K562 (cell line): ENCODE results near the gene BCAS1. TPM values are rescaled to one million over a fixed set of nuclear protein-coding genes. Genes with fewer than 3 reads are reported as not detected.
A peak's percentile ranks its signal among the peaks of the same experiment; 100 is the strongest.

Experiments used
- ATAC-seq: fragments of 200-7000 bp; cut with Tn5 transposase; 3 replicates; pipeline ENCODE4 v1.9.1; 2020; ENCODE audit warnings: moderate library complexity
- BruUV-seq: library from RNA; stranded (reverse); fragments of 400-500 nt; replicated peaks from 2 replicates; lab custom pipeline; 2021; lab: Mats Ljungman, UMichigan
- CTCF ChIA-PET: fragments of 300-600 bp; formaldehyde crosslinking; extraction: SDS; loops from one replicate; lab custom pipeline; 2021; ENCODE audit warnings: low intra/inter-chr PET ratio; lab: Yijun Ruan, JAX
- POLR2A ChIA-PET: fragments of 300-600, 350-650 bp; sonication (Branson Sonifier 250); formaldehyde crosslinking; extraction: SDS; loops from one replicate; lab custom pipeline; 2021; ENCODE audit warnings: antibody characterized with exemption, inconsistent platforms; lab: Yijun Ruan, JAX
- DNase-seq, 4 experiments: peaks; one replicate each; pipeline versions ENCODE4 v3.0.0 to v3.0.0-alpha.2; 2011 to 2018; ENCODE audit warnings: low spot score in 3 of 4, mixed read lengths in 3 of 4; ENCODE audit errors: extremely low read depth in 1 of 4
- FAIRE-seq: peaks from 2 replicates; lab custom pipeline; 2011; peaks lifted over from hg19 to GRCh38; lab: Jason Lieb, UNC
- H2AFZ ChIP-seq: 2 replicates; pipeline ENCODE4 v1.6.0; 2011; ENCODE audit warnings: low read depth, low read length, control low read depth, inconsistent platforms
- H3K27ac ChIP-seq: fragments of 200-600 bp; 3 replicates; pipeline ENCODE4 v1.8.0; 2011; ENCODE audit warnings: low read depth, mild to moderate bottlenecking, control low read depth, inconsistent platforms, low read length, moderate library complexity, mixed read lengths; ENCODE audit errors: extremely low read depth
- H3K27me3 ChIP-seq, 2 experiments: fragments of 300-600 bp in 1 of 2; 2 replicates in 1 of 2; 3 replicates in 1 of 2; pipeline versions ENCODE4 v1.6.0 to v1.8.0; 2011; ENCODE audit warnings: inconsistent platforms in 2 of 2, low read length in 2 of 2, mild to moderate bottlenecking in 1 of 2, mixed read lengths in 1 of 2, moderate library complexity in 1 of 2; ENCODE audit not compliant: control insufficient read depth in 2 of 2, insufficient read depth in 2 of 2
- H3K36me3 ChIP-seq: fragments of 300-600 bp; 3 replicates; pipeline ENCODE4 v1.8.0; 2011; ENCODE audit warnings: mild to moderate bottlenecking, low read length, inconsistent platforms; ENCODE audit not compliant: control insufficient read depth, insufficient read depth
- H3K4me1 ChIP-seq, 2 experiments: fragments of 200-600 bp in 1 of 2; replicated peaks in 1 of 2; 2 replicates in 1 of 2; 3 replicates in 1 of 2; pipeline versions ENCODE4 v1.5.1 to v1.8.0; 2011; ENCODE audit warnings: inconsistent platforms in 2 of 2, low read length in 2 of 2, mild to moderate bottlenecking in 1 of 2, mixed read lengths in 1 of 2, moderate library complexity in 1 of 2; ENCODE audit not compliant: control insufficient read depth in 2 of 2, insufficient read depth in 2 of 2
- H3K4me2 ChIP-seq: 2 replicates; pipeline ENCODE4 v1.6.1; 2011; ENCODE audit warnings: low read length, control low read depth, inconsistent platforms, mixed read lengths; ENCODE audit not compliant: insufficient read depth
- H3K4me3 ChIP-seq: fragments of 200-600 bp; sonication (generic), shearing (Covaris generic); 2 replicates; pipeline ENCODE4 v1.5.1; 2016; ENCODE audit warnings: control low read depth, inconsistent platforms
- H3K79me2 ChIP-seq: fragments of 200-600 bp; 3 replicates; pipeline ENCODE4 v1.8.0; 2011; ENCODE audit warnings: low read length, inconsistent platforms; ENCODE audit not compliant: control insufficient read depth, insufficient read depth
- H3K9ac ChIP-seq, 2 experiments: 2 replicates each; pipeline versions ENCODE4 v1.6.0 to v1.6.1; 2011; ENCODE audit warnings: low read depth in 2 of 2, low read length in 2 of 2, control low read depth in 1 of 2, inconsistent platforms in 1 of 2, mild to moderate bottlenecking in 1 of 2, mixed read lengths in 1 of 2; ENCODE audit not compliant: insufficient read depth in 1 of 2
- H3K9me1 ChIP-seq: one replicate; pipeline ENCODE4 v1.6.0; 2011; ENCODE audit warnings: inconsistent platforms, mild to moderate bottlenecking, low read length, moderate library complexity; ENCODE audit not compliant: control insufficient read depth, insufficient read depth
- H3K9me3 ChIP-seq: replicated peaks from 2 replicates; pipeline ENCODE4 v1.5.1; 2011; ENCODE audit warnings: low read depth, low read length, inconsistent platforms; ENCODE audit not compliant: control insufficient read depth, insufficient read depth
- H4K20me1 ChIP-seq: replicated peaks from 2 replicates; pipeline ENCODE4 v1.6.1; 2011; ENCODE audit warnings: low read length, inconsistent platforms, mixed read lengths; ENCODE audit not compliant: control insufficient read depth, insufficient read depth
- ARID1B ChIP-seq: fragments of 450-650 bp; IDR thresholded peaks from 2 replicates; pipeline ENCODE4 v1.6.1; 2016; ENCODE audit warnings: antibody characterized with exemption, mild to moderate bottlenecking, inconsistent platforms
- CEBPG ChIP-seq, 3 experiments: fragments of 200-800 bp in 1 of 3; sonication (Bioruptor generic) in 1 of 3; sonication (generic) in 1 of 3; formaldehyde crosslinking in 1 of 3; IDR thresholded peaks in 2 of 3; conservative IDR thresholded peaks in 1 of 3; 2 replicates each; pipeline versions ENCODE4 v1.6.1 to v1.8.0; 2016 to 2022; ENCODE audit warnings: missing compliant biosample characterization in 2 of 3, missing genetic modification characterization in 2 of 3, mild to moderate bottlenecking in 1 of 3, missing genetic modification reagents in 1 of 3
- CREM ChIP-seq: IDR thresholded peaks from 2 replicates; pipeline ENCODE4 v1.6.1; 2014; ENCODE audit warnings: antibody characterized with exemption, low read depth
- ETV1 ChIP-seq: fragments of 450-650 bp; conservative IDR thresholded peaks from 2 replicates; pipeline ENCODE4 v1.6.1; 2016; ENCODE audit warnings: missing genetic modification characterization, control low read depth, low read depth, missing compliant biosample characterization
- GABPA ChIP-seq: fragments of 200-800 bp; sonication (Bioruptor generic); conservative IDR thresholded peaks from 2 replicates; pipeline ENCODE4 v1.6.1; 2016; ENCODE audit warnings: low read depth, missing genetic modification characterization, missing compliant biosample characterization
- HMBOX1 ChIP-seq: sonication (generic); IDR thresholded peaks from 2 replicates; pipeline ENCODE4 v1.6.1; 2016
- NEUROD1 ChIP-seq: fragments of 150-350 bp; IDR thresholded peaks from 2 replicates; pipeline ENCODE4 v1.6.1; 2014; ENCODE audit warnings: borderline replicate concordance, low read length, low read depth; ENCODE audit not compliant: partially characterized antibody
- PCBP2 ChIP-seq: fragments of 200-400 bp; formaldehyde crosslinking; IDR thresholded peaks from 2 replicates; pipeline ENCODE4 v1.6.1; 2018; ENCODE audit warnings: low read length, low read depth, mild to moderate bottlenecking, moderate library complexity; ENCODE audit not compliant: poor library complexity, severe bottlenecking
- PHF8 ChIP-seq: fragments of 200-600 bp; sonication (generic); IDR thresholded peaks from 2 replicates; pipeline ENCODE4 v1.6.1; 2012; ENCODE audit warnings: mixed run types, mild to moderate bottlenecking, inconsistent platforms, low read length, moderate library complexity, borderline replicate concordance
- SIN3A ChIP-seq, 2 experiments: fragments of 150-350 bp in 1 of 2; IDR thresholded peaks; 2 replicates each; pipeline ENCODE4 v1.6.1; 2011 to 2016; ENCODE audit warnings: borderline replicate concordance in 2 of 2, low read depth in 2 of 2, low read length in 2 of 2, mild to moderate bottlenecking in 2 of 2, moderate library complexity in 2 of 2; ENCODE audit not compliant: control insufficient read depth in 1 of 2
- SMARCA4 ChIP-seq: fragments of 450-650 bp; IDR thresholded peaks from 2 replicates; pipeline ENCODE4 v1.6.1; 2016
- XRCC3 ChIP-seq: fragments of 450-650 bp; IDR thresholded peaks from 2 replicates; pipeline ENCODE4 v1.6.1; 2017; ENCODE audit warnings: mild to moderate bottlenecking, moderate library complexity
- ZNF175 ChIP-seq: fragments of 200-800 bp; sonication (Bioruptor generic); IDR thresholded peaks from 2 replicates; pipeline ENCODE4 v1.6.1; 2016; ENCODE audit warnings: low read depth, mild to moderate bottlenecking, missing genetic modification characterization, missing compliant biosample characterization
- ZNF347 ChIP-seq: fragments of 450-650 bp; formaldehyde crosslinking; IDR thresholded peaks from 2 replicates; pipeline ENCODE4 v1.4.0; 2020; ENCODE audit warnings: low read depth, mild to moderate bottlenecking, moderate library complexity
- ZNF584 ChIP-seq: fragments of 200-800 bp; sonication (Bioruptor generic); IDR thresholded peaks from 2 replicates; pipeline ENCODE4 v1.6.1; 2016; ENCODE audit warnings: low read depth, mild to moderate bottlenecking, missing genetic modification characterization, missing compliant biosample characterization
- WGBS: fragments of 100-300 bp; shearing (Covaris generic); methylation state at CpG from one replicate; pipeline ENCODE4 v1.1.6; 2016; ENCODE audit warnings: low coverage, mixed read lengths; ENCODE audit not compliant: insufficient coverage; ENCODE audit errors: missing lambda C conversion rate; 5-methylcytosine and 5-hydroxymethylcytosine counted together
- in situ Hi-C: fragments of 300-500 bp; cut with MboI; formaldehyde crosslinking; loops from 4 replicates; pipeline ENCODE4 v1.15.0; 2018; ENCODE audit warnings: inconsistent platforms, mixed read lengths
- intact Hi-C: fragments of 100-400 bp; cut with micrococcal nuclease; formaldehyde crosslinking; loops from 2 replicates; pipeline ENCODE4 v1.14.2; 2022
- polyA plus RNA-seq, 8 experiments: library from polyadenylated mRNA; depleted of rRNA in 4 of 8; stranded (reverse) in 5 of 8; unstranded in 3 of 8; fragments of >200 nt; fragmentation: Nextera tagmentation in 2 of 8; fragmentation: Illumina TruSeq in 1 of 8; extraction: Ambion mirVana in 2 of 8; extraction: Trizol in 1 of 8; gene quantifications; 2 replicates each; pipeline versions ENCODE4 v1.2.1 to v1.2.3, GENCODE V29; 2011 to 2014; ENCODE audit warnings: inconsistent platforms in 1 of 8, missing spikeins in 1 of 8
- total RNA-seq, 7 experiments: library from RNA; depleted of rRNA in 6 of 7; stranded (reverse); fragments of >200 nt in 6 of 7; fragmentation: Illumina TruSeq in 2 of 7; extraction: Trizol in 2 of 7; gene quantifications; 2 replicates each; pipeline versions ENCODE4 v1.2.1 to v1.2.3, GENCODE V29; 2011 to 2021; ENCODE audit warnings: low replicate concordance in 1 of 7
- TF ChIP-seq, protein P1 (sequence below), 2 experiments: fragments of 450-650 bp in 1 of 2; sonication (generic) in 1 of 2; formaldehyde crosslinking in 1 of 2; IDR thresholded peaks in 1 of 2; conservative IDR thresholded peaks in 1 of 2; 2 replicates each; pipeline versions ENCODE4 v1.6.1 to v1.8.1; 2016 to 2023; ENCODE audit warnings: mild to moderate bottlenecking in 2 of 2, moderate library complexity in 2 of 2, inconsistent platforms in 1 of 2, missing genetic modification reagents in 1 of 2

The BCAS1 gene
- total and polyA plus RNA-seq, 9 of the 15 experiments (the other 6 are each of a cell fraction or from before 2014, with no cell fraction given), result 0.18 to 2.3 (median 0.93) TPM

GRCh38 chr20:53926428-53927028 is 143.9 kb downstream of the BCAS1 start:
- Histone ChIP-seq H3K4me1 (no peaks in the 10 kb centered on the region; a peak in 2 of 5 replicates), H2AFZ (peak overlapping the region; percentile 32)
- TF ChIP-seq SIN3A (IDR thresholded peaks at IDR 0.05; ENCODE audit: borderline replicate concordance in 2 of 2, control insufficient read depth in 1 of 2, low read depth in 2 of 2, low read length in 2 of 2) (no peak), CEBPG (CRISPR knock-in tag; IDR thresholded peaks at IDR 0.05) (no peak), CEBPG (tag; conservative IDR thresholded peaks at IDR 0.05 in 1 of 2, IDR thresholded peaks at IDR 0.05 in 1 of 2) (peak; percentile 45 to 75; a peak in 2 of 4 replicates), NEUROD1 (peak; percentile 15), ETV1 (0 out of 2 replicates have a peak, but pooled peaks have one; percentile 31), ZNF175 (peak; percentile 24; the same call in 1 of the 2 replicates), CREM (0 out of 2 replicates have a peak, but pooled peaks have one; percentile 14), SMARCA4 (peak; percentile 42; the same call in 1 of the 2 replicates), XRCC3 (no peak), ARID1B (peak; percentile 44; the same call in 1 of the 2 replicates), ZNF584 (CRISPR knock-in tag) (peak; percentile 39; the same call in 1 of the 2 replicates), ZNF347 (CRISPR knock-in tag) (no peak), PCBP2 (no peak), HMBOX1 (peak; percentile 51; the same call in 1 of the 2 replicates), PHF8 (no peak), GABPA (peak; percentile 70)
- TF ChIP-seq, protein P1, sequence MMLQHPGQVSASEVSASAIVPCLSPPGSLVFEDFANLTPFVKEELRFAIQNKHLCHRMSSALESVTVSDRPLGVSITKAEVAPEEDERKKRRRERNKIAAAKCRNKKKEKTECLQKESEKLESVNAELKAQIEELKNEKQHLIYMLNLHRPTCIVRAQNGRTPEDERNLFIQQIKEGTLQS (IDR thresholded peaks at IDR 0.05), result peak; percentile 66
- TF ChIP-seq, protein P1 (CRISPR knock-in tag; conservative IDR thresholded peaks at IDR 0.05), result no peak

More at GRCh38 chr20:53926428-53927028, 143.9 kb downstream of the BCAS1 start:
- Histone ChIP-seq H3K4me3 (no peak overlapping the region), H3K27me3 (no peaks in the 10 kb centered on the region), H3K9me1 (no peaks in the 10 kb centered on the region), H3K4me2 (no peak overlapping the region), H3K9me3 (no peaks in the 10 kb centered on the region), H3K79me2 (no peaks in the 10 kb centered on the region), H3K9ac (peak overlapping the region in 1 of 2 experiments; percentile 17; a peak in 1 of 4 replicates), H3K36me3 (no peaks in the 10 kb centered on the region), H3K27ac (no peak overlapping the region), H4K20me1 (no peaks in the 10 kb centered on the region)
- BruUV-seq, result no TSS peak
- ChIA-PET POLR2A (interaction anchor here (1.0 kb wide), 1 partner anchor 10 kb away, joined by 3 read pairs; no protein-coding TSS in a partner anchor), CTCF (interaction anchor here (0.6 kb wide), 1 partner anchor 31 kb away, joined by 3 read pairs; no protein-coding TSS in a partner anchor)
- DNase-seq (peak in 2 of 4 experiments; percentile 25 to 44), ATAC-seq (peak; percentile 80), FAIRE-seq (peak; percentile 74)
- WGBS, result 17% methylated on average over 5 of the region's 5 CpGs
- intact Hi-C loops, result no loop called here
- in situ Hi-C loops, result no loop called here
